ENCODE results near the gene CACNA2D3. TPM values are rescaled to one million over a fixed set of nuclear protein-coding genes. Genes with fewer than 3 reads are reported as not detected.

The CACNA2D3 gene
- polyA plus RNA-seq, 1 donor (not counting 4 experiments of a cell fraction or from before 2014, with no cell fraction given): 0.08 TPM

- Histone ChIP-seq H3K4me1 (ENCODE audit: control insufficient read depth, extremely low read depth, insufficient read depth, low read length) (no peaks in the 10 kb centered on the region), H3K9ac (ENCODE audit: control insufficient read depth, extremely low read depth, insufficient read depth, low read length) (no peak overlapping the region), H3K4me3 (ENCODE audit: control insufficient read depth in 2 of 3, extremely low read depth in 1 of 3, insufficient read depth in 2 of 3, low read depth in 1 of 3, low read length in 3 of 3) (no peak overlapping the region), H4K20me1 (ENCODE audit: control insufficient read depth, extremely low read depth, insufficient read depth, low read length) (no peaks in the 10 kb centered on the region), H3K9me3 (ENCODE audit: control insufficient read depth, low read depth, low read length) (peaks cover 2% of the 10 kb centered on the region), H3K36me3 (ENCODE audit: control insufficient read depth in 2 of 2, extremely low read depth in 1 of 2, insufficient read depth in 2 of 2, low read length in 2 of 2) (no peaks in the 10 kb centered on the region), H3K9me1 (ENCODE audit: control insufficient read depth, extremely low read depth, insufficient read depth, low read length) (no peaks in the 10 kb centered on the region), H3K27ac (ENCODE audit: control insufficient read depth, insufficient read depth, low read length) (no peak overlapping the region), H2AFZ (ENCODE audit: control insufficient read depth, low read length) (no peak overlapping the region), H3K4me2 (ENCODE audit: control insufficient read depth, extremely low read depth, insufficient read depth, low read depth, low read length) (no peak overlapping the region), H3K79me2 (ENCODE audit: control insufficient read depth, insufficient read depth, low read length) (no peaks in the 10 kb centered on the region), H3K27me3 (ENCODE audit: control insufficient read depth, extremely low read depth, insufficient read depth, low read length) (no peaks in the 10 kb centered on the region)
- TF ChIP-seq EZH2 (IDR thresholded peaks at IDR 0.05; ENCODE audit: low read length) (no peak), CTCF (optimal IDR thresholded peaks at IDR 0.05 in 1 of 3, IDR thresholded peaks at IDR 0.05 in 1 of 3, conservative IDR thresholded peaks at IDR 0.05 in 1 of 3; ENCODE audit: extremely low read depth in 1 of 3, insufficient read depth in 2 of 3, low read length in 3 of 3) (no peak)
- DNase-seq (ENCODE audit: low read depth, low spot score) (no peak), FAIRE-seq (no peak)
- dilution Hi-C loops (cut with MboI; ENCODE audit: extremely low pct_ligation_motif_present, low sequenced_read_pairs): no loop called here
Measured at GRCh38 chr3:54167999-54168398, 45.6 kb downstream of the CACNA2D3 start.

GRCh38 chr3:54168451-54168850, 46.1 kb downstream of the CACNA2D3 start:
- TF ChIP-seq CTCF (optimal IDR thresholded peaks at IDR 0.05 in 1 of 3, IDR thresholded peaks at IDR 0.05 in 1 of 3, conservative IDR thresholded peaks at IDR 0.05 in 1 of 3; ENCODE audit: extremely low read depth in 1 of 3, insufficient read depth in 2 of 3, low read length in 3 of 3) (no peak), EZH2 (IDR thresholded peaks at IDR 0.05; ENCODE audit: low read length) (no peak)
- no peak overlapping the region for H3K4me2 ChIP-seq (ENCODE audit: control insufficient read depth, extremely low read depth, insufficient read depth, low read depth, low read length)
- H2AFZ ChIP-seq (ENCODE audit: control insufficient read depth, low read length): no peak overlapping the region
- no peaks in the 10 kb centered on the region for H3K27me3 ChIP-seq (ENCODE audit: control insufficient read depth, extremely low read depth, insufficient read depth, low read length)
- FAIRE-seq (no peak), DNase-seq (ENCODE audit: low read depth, low spot score) (no peak)
- no peaks in the 10 kb centered on the region for H3K79me2 ChIP-seq (ENCODE audit: control insufficient read depth, insufficient read depth, low read length)
- peaks cover 2% of the 10 kb centered on the region for H3K9me3 ChIP-seq (ENCODE audit: control insufficient read depth, low read depth, low read length)
- H4K20me1 ChIP-seq (ENCODE audit: control insufficient read depth, extremely low read depth, insufficient read depth, low read length): no peaks in the 10 kb centered on the region
- H3K4me3 ChIP-seq (ENCODE audit: control insufficient read depth in 2 of 3, extremely low read depth in 1 of 3, insufficient read depth in 2 of 3, low read depth in 1 of 3, low read length in 3 of 3): no peak overlapping the region
- H3K27ac ChIP-seq (ENCODE audit: control insufficient read depth, insufficient read depth, low read length): no peak overlapping the region
- dilution Hi-C loops (cut with MboI; ENCODE audit: extremely low pct_ligation_motif_present, low sequenced_read_pairs): no loop called here
- H3K4me1 ChIP-seq (ENCODE audit: control insufficient read depth, extremely low read depth, insufficient read depth, low read length): no peaks in the 10 kb centered on the region
- no peak overlapping the region for H3K9ac ChIP-seq (ENCODE audit: control insufficient read depth, extremely low read depth, insufficient read depth, low read length)
- H3K9me1 ChIP-seq (ENCODE audit: control insufficient read depth, extremely low read depth, insufficient read depth, low read length): no peaks in the 10 kb centered on the region
- no peaks in the 10 kb centered on the region for H3K36me3 ChIP-seq (ENCODE audit: control insufficient read depth in 2 of 2, extremely low read depth in 1 of 2, insufficient read depth in 2 of 2, low read length in 2 of 2)
